HG03342 (cell line): Measurements from ENCODE around the gene VPS41.
A peak's percentile ranks its signal among the peaks of the same experiment; 100 is the strongest.

Experiments
- ATAC-seq: cut with Tn5 transposase; IDR thresholded peaks from one replicate; pipeline ENCODE4 v1.9.1; 2021; ENCODE audit warnings: mild to moderate bottlenecking, moderate library complexity; ENCODE audit not compliant: unreplicated experiment

Gene VPS41

DNA sequence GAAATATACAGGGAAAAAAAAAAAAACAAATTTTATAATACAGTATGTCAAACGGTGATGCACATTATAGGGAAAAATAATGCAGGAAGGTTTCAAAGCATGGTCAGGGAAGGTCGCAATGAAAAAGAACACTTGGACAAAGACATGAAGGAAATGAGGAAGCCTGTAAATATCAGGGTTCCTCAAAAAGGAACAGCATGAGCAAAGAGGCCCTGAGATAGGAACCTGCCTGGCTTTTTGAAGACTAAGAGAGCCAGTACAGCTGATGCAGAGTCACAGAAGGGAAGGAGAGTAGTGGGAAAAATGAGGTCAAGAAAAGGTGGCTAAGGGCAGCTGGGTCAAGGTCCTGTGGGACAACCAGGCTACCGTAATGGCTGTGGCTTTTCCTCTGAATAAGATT is 1.9 kb downstream of the VPS41 start:
- ATAC-seq: no peak

DNA sequence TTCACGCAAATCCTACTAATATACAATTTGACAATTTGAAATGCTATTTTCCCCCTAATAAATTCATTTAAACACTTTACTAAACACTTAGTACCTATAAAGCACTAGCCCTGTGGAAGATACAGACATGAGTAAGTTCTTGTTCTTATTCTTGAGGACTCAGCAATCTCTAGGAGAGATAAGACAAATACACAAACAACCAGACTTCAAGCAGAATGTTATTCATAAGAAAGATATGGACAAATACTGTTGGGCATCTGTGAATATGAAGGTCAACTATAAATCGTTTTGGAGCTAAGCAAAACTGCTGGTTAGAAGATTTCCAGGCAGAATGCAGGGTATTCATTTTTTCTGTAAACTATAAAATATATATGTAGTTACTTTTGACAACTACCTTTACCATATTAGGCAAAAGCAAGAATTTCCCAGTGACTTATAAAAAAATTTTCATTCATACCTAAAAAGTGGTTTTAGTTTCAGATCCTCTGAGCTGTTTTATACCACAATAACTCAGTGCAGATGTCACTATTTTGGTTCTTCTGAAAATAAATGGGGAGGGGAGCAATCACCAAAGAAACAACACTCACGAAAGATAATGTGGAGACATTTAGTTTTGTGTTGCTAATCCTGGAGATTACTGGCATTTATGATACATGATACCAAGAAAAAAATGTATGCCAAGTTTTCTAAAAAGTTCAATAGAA is 3.8 kb downstream of the VPS41 start:
- ATAC-seq: peak; percentile 35

GRCh38 chr7:38903057-38903456 is 5.9 kb downstream of the VPS41 start:
- no peak for ATAC-seq

- ATAC-seq: no peak
Observed at GRCh38 chr7:38902449-38902848, 6.5 kb downstream of the VPS41 start.

GRCh38 chr7:38893061-38893460 is 15.9 kb downstream of the VPS41 start:
- ATAC-seq: no peak

DNA sequence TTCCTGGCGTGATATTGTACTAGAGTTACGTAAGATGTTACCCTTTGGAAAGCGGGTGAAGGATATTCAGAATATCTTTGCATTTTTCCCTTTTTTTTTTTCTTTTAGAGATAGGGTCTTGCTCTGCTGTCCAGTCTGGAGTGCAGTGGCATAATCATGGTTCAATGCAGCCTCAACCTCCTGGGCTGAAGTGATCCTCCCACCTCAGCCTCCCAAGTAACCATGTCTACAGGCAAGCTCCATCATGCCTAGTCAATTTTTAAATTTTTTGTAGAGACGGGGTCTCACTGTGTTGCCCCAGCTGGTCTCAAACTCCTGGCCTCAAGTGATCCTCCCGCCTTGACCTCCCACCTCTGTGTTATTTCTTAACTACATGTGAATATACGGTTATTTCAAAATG is 18.4 kb downstream of the VPS41 start:
- ATAC-seq: no peak

DNA sequence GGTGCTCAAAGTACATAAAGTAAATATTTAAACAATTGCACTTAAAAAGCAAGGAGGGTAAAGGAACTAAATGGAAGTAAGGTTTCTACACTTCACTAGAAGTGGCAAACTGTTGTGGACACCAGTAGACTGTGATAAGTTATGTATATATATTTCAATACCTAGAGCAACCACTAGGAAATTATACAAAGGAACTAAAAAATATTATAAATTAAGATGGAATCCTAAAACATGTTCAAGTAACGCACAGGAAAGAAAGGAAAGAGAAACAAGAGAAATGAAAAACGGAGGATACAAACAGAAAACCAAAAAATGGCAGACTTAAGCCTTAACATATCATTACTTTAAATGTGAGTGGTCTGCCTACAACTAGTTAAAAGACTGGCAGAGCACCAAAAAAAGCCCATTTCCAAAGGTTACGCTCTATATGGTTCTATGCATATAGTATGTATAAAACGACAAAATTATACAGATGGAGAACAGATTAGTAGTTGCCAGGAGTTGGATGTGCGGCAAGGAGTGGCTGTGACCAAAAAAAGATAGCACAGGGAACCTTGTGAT is 19.0 kb downstream of the VPS41 start:
- no peak for ATAC-seq

DNA sequence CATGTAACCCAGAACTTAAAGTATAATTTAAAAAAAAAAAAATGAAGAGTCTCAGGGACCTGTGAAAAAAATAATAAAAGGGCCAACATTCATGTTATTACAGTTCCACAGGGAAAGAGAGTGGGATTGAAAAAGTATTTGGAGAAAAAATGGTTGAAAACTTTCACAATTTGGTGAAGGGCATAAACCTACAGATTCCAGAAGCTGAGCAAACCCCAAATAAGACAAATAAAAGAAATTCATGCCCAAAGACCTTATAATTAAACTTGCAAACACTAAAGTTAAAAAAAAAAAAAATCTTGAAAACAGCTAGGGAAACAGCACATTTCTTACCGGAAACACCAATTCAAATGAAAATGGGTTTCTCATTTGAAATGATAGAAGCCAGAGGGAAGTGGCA is 19.9 kb downstream of the VPS41 start:
- ATAC-seq: no peak

GRCh38 chr7:38886265-38886664 is 22.7 kb downstream of the VPS41 start:
- ATAC-seq: no peak

DNA sequence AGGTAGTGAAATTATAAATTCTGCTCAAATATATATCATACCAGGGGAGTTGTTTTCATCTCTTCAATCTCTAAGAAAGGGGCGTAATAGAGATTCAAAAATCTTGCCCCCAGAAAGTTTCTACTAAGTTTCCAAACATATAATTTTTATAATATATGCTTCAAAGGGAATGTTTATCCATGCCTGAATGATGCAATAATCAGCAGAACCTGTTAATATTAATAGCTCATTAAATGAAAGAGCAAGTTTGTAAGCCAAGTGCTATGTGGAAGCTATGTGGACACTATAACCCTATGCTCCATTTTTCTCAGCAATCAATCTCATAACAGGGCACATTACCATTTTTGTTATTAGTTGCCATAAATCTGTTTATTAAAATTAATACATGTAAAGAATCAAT is 25.3 kb downstream of the VPS41 start:
- no peak for ATAC-seq

GRCh38 chr7:38881947-38882684 is 26.9 kb downstream of the VPS41 start:
- ATAC-seq: no peak

DNA sequence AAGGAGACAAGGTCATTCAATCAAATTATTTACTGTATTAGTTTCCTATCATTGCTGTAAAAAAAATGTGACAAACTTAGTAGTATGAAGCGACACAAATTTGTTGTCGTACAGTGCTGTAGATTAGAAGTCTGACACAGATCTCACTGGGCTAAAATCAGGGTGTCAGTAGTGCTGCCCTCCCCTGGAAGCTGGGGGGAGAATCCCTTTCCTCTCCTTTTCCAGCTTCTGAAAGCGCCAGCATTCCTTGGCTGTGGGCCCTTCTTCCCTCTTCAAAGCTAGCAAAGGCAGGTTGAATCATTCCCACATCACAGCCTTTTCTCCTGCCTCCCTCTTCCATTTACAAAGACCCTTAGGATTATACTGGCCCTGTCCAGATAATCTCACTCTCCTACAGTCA is 28.0 kb downstream of the VPS41 start:
- no peak for ATAC-seq

- ATAC-seq: no peak
Observed at GRCh38 chr7:38880454-38880853, 28.5 kb downstream of the VPS41 start.

- ATAC-seq: no peak
Observed at GRCh38 chr7:38880035-38880434, 29.0 kb downstream of the VPS41 start.

DNA sequence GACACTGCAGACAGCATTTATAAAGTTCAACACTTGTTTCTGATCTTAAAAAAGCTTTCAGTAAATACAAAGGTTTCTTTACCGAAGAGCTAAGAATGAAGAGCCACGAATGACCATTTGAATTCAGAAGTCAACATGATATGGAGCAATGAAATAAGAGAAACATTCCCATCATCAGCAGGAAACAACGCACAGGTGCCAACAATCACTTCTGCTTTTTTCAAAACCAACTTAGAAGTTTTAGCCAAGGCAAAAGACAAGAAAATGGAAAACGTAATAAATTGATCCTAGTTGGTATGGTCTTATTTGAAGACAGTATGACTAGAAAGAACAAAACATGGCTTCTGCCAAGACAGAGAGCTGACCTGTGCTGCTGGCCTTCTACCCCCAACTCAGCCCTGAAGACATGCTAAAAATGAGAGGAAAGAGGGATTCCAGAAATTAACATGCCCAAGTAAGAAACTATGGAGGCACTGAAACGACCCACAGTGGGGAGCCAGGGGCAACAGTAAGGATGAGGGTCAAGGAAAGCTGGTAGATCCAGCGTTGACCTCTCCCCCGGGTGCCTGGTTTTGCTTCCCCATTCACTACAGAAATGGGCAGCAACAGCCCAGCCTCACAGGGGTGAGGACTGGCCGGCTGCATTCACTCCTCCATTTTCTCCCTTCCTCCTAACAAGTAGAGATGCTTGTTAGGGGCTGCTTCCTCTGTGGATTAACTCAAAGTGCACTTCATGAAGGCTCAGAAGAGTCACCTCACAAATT is 30.1 kb downstream of the VPS41 start:
- no peak for ATAC-seq

DNA sequence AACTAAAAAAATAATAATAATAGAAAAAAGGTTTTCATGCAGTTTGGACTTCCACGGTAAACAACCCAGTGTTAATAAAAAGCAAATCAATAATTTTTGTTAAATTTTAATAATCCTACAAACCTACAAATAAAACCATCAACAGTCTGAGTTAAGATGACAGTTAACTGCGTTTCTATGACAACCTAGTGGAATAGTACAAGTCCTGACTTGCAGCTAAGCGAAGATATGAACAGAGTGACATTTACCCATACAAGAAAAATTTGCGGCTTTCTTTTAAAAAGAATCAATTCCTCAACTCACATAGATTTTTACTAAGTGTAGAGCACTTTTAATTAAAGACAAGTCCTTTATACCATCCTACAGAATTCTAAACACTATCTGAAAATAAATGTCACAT is 35.6 kb downstream of the VPS41 start:
- no peak for ATAC-seq

DNA sequence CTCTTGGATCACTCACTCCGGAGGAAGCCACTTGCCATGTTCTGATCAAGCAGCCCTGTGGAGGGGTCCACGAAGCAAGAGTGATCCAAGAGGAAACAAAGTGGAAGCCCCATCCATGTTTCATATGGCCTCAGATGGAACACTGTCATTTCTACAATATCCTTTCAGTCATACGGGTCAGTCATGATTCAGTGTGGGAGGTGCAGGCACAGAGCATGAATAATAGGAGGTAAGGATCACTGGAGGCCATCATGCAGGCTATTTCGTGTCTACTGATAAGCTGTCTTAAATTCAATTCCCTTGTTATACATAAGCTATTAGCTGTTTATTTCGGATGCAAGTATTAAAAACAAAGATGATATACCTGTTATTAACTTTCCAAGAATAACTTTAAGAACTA is 36.8 kb downstream of the VPS41 start:
- no peak for ATAC-seq

DNA sequence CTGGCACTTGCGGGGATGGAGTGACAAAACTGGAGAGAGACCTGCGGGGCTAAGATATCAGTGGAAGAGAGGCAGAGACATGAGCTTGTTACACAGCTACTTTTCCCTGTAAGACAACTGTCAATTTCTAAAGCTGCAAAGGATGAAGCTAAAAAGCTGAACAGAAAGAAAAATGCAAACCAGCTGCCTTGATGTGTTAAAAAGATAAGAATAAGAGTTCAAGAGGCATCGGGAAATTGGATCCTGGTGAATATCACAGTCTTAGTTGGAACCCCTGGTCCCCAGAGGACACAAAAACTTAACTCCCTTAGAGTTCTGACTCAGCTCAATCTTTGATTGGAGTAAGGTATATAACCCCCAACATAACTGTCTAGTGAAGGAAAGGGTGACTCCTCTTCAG is 38.8 kb downstream of the VPS41 start:
- ATAC-seq: no peak

GRCh38 chr7:38863601-38864291 is 45.2 kb downstream of the VPS41 start:
- no peak for ATAC-seq

- ATAC-seq: no peak
Observed at GRCh38 chr7:38862666-38863065, 46.3 kb downstream of the VPS41 start.

DNA sequence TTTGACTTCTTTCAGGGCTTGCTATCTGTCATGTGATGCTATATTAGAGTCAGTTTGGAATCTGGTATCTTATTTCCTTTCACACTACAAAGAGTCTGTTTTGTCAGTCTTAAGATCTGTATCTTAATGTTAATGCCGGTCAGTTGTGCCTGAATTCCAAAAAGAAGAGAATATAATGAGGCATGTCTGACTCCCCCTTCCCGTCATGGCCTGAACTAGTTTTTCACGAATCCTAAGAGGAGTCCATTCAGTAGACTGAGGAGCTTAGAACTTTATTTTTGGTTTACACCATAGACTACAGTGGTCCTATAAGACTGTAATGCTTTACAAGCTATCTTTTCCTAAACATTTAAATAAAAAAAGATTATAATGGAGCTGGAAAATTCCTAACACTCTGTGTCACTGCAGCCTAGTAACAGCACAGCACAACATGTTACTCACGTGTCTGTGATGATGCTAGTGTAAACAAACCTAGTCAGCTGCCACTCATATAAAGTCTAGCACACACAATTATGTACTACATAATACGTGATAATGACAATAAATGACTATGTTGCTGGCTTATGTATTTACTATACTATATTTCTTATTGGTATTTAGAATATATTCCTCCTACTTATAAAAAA is 50.6 kb downstream of the VPS41 start:
- no peak for ATAC-seq
